ENCODE measurements around the gene CASZ1. TPM values are rescaled to one million over a fixed set of nuclear protein-coding genes. Genes with fewer than 3 reads are reported as not detected.
A peak's percentile ranks its signal among the peaks of the same experiment; 100 is the strongest.

The CASZ1 gene
- polyA plus RNA-seq, 1 experiment: 0.64 TPM

GRCh38 chr1:10730985-10731384 lies 65.5 kb downstream of the CASZ1 start:
- no peak overlapping the region for H3K4me3 ChIP-seq (ENCODE audit: low read depth, low read length)
- H3K27me3 ChIP-seq (ENCODE audit: control insufficient read depth, insufficient read depth, low read length): peaks cover 24% of the 10 kb centered on the region
- no peaks in the 10 kb centered on the region for H3K36me3 ChIP-seq (ENCODE audit: control insufficient read depth, insufficient read depth, low read length)
- CTCF ChIA-PET: interaction anchor here (0.7 to 1.0 kb wide), 2 partner anchors 10 to 92 kb away, joined by 3 to 4 read pairs; no protein-coding TSS in a partner anchor
- peak; percentile 47 for DNase-seq (ENCODE audit: low read depth)
- no peak for TF ChIP-seq CTCF (IDR thresholded peaks at IDR 0.05; ENCODE audit: insufficient read depth, low read depth, low read length)
- POLR2A ChIA-PET: interaction anchor here (0.5 kb wide), 1 partner anchor 33 kb away, joined by 7 read pairs; no protein-coding TSS in a partner anchor

GRCh38 chr1:10728595-10729410 lies 67.6 kb downstream of the CASZ1 start:
- CTCF ChIA-PET: no interaction called here
- no peak for TF ChIP-seq CTCF (IDR thresholded peaks at IDR 0.05; ENCODE audit: insufficient read depth, low read depth, low read length)

GRCh38 chr1:10727751-10728232 lies 68.7 kb downstream of the CASZ1 start:
- TF ChIP-seq CTCF (IDR thresholded peaks at IDR 0.05; ENCODE audit: insufficient read depth, low read depth, low read length): no peak
- Histone ChIP-seq H3K4me3 (ENCODE audit: low read depth, low read length) (no peak overlapping the region), H3K36me3 (ENCODE audit: control insufficient read depth, insufficient read depth, low read length) (no peaks in the 10 kb centered on the region), H3K27me3 (ENCODE audit: control insufficient read depth, insufficient read depth, low read length) (peaks cover 5% of the 10 kb centered on the region; the same call in 1 of the 2 replicates)
- CTCF ChIA-PET: no interaction called here
- POLR2A ChIA-PET: no interaction called here
- no peak for DNase-seq (ENCODE audit: low read depth)

More at GRCh38 chr1:10728595-10729410, 67.6 kb downstream of the CASZ1 start:
- Histone ChIP-seq H3K4me3 (ENCODE audit: low read depth, low read length) (no peak overlapping the region), H3K27me3 (ENCODE audit: control insufficient read depth, insufficient read depth, low read length) (peaks cover 12% of the 10 kb centered on the region), H3K36me3 (ENCODE audit: control insufficient read depth, insufficient read depth, low read length) (no peaks in the 10 kb centered on the region)
- POLR2A ChIA-PET: no interaction called here
- no peak for DNase-seq (ENCODE audit: low read depth)

- ChIA-PET CTCF (interaction anchor here (0.6 kb wide), 1 partner anchor 230 kb away, joined by 3 read pairs; no protein-coding TSS in a partner anchor), POLR2A (no interaction called here)
- no peak for TF ChIP-seq CTCF (IDR thresholded peaks at IDR 0.05; ENCODE audit: insufficient read depth, low read depth, low read length)
- no peaks in the 10 kb centered on the region for H3K36me3 ChIP-seq (ENCODE audit: control insufficient read depth, insufficient read depth, low read length)
- H3K4me3 ChIP-seq (ENCODE audit: low read depth, low read length): no peak overlapping the region
- peaks cover 3% of the 10 kb centered on the region; the same call in 1 of the 2 replicates for H3K27me3 ChIP-seq (ENCODE audit: control insufficient read depth, insufficient read depth, low read length)
- DNase-seq (ENCODE audit: low read depth): no peak
These were observed 70.1 kb downstream of the CASZ1 start for GRCh38 chr1:10726355-10726754.
